Fibroblast of skin of scalp (primary cell): ENCODE results near the gene PTGES3L.
A peak's percentile ranks its signal among the peaks of the same experiment; 100 is the strongest.
"Not testable (repeated sequence)": the region's sequence is repeated elsewhere in the genome, so short reads cannot be mapped to it uniquely, and the experiment has no call there.

Experiments
- DNase-seq: peaks from one replicate; pipeline ENCODE4 v3.0.0-alpha.2; 2013

PTGES3L gene

DNA sequence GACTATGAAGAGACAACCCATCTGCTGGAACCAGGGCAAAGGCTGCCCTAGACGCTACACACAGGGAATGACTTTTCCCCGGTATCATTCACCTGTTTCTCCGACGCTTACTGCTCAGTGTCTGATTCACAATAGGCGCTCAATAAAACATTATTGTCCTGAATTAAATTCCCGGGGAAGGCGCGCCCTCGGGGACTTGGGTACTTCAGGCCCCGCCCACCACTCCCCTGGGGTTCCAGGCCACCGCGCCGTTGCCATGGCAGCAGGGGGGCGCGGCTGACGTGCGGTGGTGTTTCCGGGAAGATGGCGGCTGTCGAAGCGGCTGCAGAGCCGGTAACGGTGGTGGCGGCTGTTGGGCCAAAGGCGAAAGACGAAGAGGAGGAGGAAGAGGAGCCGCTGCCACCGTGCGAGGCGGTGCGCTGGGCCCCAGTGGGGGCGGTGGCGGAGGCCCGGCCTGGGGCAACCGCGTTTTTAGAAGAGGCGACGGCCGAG, 440 bp upstream of the PTGES3L start, which contains the start of gene RUNDC1:
Gene RUNDC1, plus strand, starts transcription at position 292 of the 492 bp plus-strand sequence. Its CDS starts 12 bp downstream, at position 304.
- DNase-seq: peak; percentile 89

DNA sequence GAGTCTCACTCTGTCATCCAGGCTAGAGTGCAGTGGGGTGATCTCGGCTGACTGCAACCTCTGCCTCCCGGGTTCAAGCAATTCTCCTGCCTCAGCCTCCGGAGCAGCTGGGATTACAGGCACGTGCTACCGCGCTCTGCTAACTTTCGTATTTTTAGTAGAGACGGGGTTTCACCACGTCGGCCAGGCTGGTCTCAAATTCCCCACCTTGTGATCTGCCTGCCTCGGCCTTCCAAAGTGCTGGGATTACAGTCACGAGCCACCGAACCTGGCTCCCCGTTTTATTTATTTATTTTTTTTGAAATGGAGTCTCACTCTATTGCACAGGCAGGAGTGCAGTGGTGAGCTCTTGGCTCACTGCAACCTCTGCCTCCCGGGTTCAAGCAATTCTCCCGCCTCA, 4.2 kb downstream of the PTGES3L start:
- DNase-seq: not testable (repeated sequence)

DNA sequence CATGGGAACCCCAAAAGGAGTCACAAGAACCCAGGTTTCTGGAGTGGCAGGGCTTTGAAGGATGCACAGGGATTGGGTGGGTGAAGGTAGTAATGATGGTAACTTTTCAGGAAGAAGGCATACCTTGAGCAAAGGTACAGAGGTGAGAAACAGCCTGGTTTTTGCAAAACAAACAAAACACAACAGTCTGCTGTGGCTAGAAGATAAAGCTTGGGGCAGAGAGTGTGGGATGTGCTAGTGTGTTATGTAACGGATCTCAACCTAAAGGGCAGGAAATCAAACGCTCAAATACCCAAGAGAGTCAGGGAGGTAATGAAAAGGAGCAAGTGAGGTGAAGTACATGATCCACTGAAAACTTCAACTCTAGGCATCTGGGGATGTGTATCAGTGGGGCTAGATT, 4.6 kb downstream of the PTGES3L start:
- DNase-seq: no peak

GRCh38 chr17:42973323-42973722, 6.6 kb downstream of the PTGES3L start:
- DNase-seq: not testable (repeated sequence)

DNA sequence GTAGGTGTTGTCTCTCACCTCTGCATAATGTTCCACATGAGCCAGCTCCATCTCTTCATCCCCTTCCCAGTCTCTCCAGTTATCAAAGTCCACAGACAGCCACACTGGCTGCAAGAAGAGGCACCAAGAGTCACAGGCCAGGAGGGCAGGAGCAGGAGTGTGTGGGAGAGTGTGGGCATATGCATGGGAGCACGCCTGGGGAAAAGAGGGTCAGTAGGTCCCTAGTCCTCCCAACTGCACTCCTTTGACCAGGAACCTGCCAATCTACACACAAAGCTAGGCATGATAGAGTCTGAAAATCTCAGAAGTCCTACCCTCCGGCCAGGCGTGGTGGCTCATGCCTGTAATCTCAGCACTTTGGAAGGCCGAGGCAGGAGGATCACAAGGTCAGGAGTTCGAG, 8.3 kb downstream of the PTGES3L start:
- DNase-seq: no peak

DNA sequence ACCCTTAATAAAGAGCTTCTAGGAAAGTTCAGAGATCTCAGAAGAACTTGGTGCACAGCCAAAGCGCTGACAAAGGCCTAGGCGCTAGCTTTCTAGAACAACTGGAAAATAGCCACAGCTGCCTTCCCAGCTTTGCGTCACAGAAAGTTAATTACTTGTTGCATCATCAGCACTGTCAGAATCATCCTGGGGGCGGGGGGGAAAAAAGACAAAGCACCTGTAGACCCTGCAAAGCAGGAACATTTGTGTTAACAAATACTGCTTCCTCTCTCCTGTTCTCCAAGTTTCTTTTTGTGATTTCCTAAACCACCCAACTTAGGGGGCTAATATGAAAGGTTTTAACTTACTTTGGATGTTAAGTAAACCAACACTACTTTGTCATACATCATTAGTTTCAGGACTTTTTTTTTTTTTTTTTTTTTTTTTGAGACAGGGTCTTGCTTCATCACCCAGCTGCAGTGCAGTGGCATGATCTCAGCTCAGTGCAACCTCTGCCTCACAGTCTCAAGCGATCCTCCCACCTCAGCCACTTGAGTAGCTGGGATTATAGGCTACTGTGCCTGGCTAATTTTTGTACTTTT, 10.8 kb downstream of the PTGES3L start:
- no peak for DNase-seq

DNA sequence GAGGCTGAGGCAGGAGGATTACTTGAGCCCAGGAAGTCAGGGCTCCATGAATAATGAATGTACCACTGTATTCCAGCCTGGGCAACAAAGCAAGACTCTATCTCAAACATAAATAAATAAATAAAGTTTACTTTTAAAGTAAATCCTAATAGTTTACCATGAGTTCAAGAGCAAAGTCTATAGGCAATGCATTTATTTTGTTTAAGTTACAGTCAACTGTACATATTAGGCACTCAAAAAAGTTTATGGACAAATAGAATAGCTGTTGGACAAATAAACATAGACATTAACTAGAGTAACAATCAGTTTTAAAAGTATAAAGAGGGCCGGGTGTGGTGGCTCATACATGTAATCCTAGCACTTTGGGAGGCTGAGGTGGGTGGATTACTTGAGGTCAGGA, 12.0 kb downstream of the PTGES3L start:
- no peak for DNase-seq

- peak; percentile 92 for DNase-seq
Measured at GRCh38 chr17:42964161-42964932, 15.5 kb downstream of the PTGES3L start, which contains the start of gene AARSD1. Gene AARSD1 (minus strand): TSS chr17:42964454. CDS start chr17:42964440, 14 bp downstream.

GRCh38 chr17:42953669-42954068, 26.2 kb downstream of the PTGES3L start:
- DNase-seq: no peak

- no peak for DNase-seq
Measured at GRCh38 chr17:42950044-42950783, 29.7 kb downstream of the PTGES3L start.

DNA sequence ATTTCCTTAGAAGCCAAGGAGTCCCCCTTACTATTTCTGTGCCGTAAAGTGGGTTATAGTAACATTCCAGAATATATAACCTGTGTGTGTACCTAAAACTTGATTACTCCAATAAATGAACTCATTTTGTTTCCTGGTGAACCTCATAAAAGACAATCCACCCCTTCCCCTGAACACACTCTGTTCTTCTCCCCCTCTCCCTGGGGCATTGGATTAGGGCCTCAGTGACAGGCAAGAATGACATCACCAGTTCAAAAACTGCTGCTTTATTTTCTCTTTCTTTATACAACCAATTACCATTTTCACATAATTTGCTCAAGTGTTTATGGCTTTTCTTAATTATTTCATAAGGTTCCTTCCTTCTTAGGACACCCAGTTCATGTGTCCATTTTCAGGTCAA, 33.1 kb downstream of the PTGES3L start:
- no peak for DNase-seq

GRCh38 chr17:42944211-42944610, 35.7 kb downstream of the PTGES3L start:
- no peak for DNase-seq

DNA sequence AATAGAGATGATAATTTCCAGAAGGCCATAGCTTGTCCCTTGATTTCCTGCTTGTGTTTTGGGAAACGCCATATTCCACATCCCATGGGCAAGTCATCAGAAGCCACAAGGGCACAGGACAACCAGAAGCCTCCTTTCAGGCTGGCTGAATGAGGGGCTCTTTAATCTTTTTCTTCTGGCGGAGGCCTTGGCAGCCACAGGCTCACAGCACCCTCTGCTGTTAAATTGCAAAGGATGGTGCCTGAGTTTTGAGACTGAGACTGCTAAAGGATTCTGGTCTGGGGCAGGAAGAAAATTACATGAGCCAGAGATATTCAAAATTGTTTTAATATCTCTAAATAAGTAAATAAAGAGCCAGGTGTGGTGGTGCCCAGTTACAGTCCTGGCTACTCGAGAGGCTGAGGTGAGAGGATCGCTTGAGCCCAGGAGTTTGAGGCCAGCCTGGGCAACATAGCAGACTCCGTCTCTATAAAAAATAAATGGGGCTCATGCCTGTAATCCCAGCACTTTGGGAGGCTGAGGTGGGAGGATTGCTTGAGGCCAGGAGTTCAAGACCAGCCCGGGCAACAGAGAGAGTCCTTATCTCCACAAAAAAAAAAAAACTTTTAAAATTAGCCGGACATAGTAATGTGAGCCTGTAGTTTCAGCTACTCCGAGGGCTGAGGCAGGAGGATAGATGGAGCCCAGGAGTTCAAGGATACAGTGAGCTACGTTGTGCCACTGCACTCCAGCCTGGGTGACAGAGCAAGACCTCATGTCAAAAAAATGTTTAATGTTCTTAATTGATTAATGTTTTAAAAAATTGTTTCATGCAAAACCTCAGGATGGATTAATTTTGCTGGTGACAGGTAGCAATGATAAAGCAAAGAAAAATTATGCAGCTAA, 41.9 kb downstream of the PTGES3L start:
- peak; percentile 63 for DNase-seq

DNA sequence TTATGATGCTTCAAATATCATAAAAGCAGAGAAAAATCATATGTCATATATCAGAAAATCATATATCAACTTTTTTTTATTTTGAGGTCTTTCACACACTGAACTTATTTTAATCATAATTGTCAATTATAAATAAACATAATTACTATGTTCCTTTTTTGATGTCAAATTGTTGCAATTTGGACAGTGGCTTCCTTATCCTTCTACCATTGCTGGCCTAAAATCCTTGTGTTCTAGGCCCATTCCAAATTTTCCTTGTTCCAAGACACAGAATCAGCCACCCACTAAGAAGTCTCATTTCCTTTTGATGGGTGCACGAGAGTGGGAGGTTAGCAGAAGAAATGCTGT, 50.4 kb downstream of the PTGES3L start:
- no peak for DNase-seq

- DNase-seq: peak; percentile 70
Measured at GRCh38 chr17:42928714-42929496, 51.0 kb downstream of the PTGES3L start.

DNA sequence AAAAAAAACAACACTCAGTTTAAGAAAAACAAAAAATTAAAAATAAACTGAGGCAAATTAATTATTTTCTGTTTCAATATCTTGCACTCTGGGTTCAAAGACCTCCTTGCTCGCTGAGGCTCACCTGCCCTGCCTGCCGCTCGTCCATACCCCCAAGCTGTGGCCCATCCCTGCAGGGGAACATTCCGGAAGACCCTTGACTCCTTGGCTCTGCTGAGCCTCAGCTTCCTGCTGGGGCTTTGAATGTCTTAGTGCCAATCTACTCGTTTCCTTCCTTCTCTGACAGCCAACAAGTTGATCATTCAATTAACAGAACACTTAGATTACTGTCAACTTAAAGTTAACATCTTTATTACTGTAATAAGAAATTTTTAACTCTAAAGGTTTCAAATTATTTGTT, 55.0 kb downstream of the PTGES3L start:
- no peak for DNase-seq

GRCh38 chr17:42923472-42923871, 56.4 kb downstream of the PTGES3L start:
- not testable (repeated sequence) for DNase-seq

DNA sequence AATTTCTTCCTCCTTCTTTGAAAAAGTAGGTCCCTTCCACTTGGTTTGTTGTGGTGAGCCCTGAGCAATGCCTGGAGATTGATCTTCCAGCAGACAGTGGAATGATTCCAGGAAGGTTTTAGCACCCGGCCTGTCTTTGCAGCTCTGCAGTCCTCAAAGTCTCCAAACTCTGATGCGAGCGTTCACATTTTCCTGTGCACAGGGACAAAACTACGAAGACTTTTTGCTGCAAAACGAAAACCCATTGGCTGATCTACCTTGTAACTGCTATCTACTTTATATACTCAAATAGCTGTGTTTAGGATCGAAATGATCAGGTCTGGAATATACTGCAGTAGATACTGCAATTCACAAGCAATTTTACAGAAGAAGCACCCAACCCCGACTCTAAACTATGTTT, 57.6 kb downstream of the PTGES3L start:
- no peak for DNase-seq

GRCh38 chr17:42920922-42921321, 59.0 kb downstream of the PTGES3L start:
- DNase-seq: no peak

DNA sequence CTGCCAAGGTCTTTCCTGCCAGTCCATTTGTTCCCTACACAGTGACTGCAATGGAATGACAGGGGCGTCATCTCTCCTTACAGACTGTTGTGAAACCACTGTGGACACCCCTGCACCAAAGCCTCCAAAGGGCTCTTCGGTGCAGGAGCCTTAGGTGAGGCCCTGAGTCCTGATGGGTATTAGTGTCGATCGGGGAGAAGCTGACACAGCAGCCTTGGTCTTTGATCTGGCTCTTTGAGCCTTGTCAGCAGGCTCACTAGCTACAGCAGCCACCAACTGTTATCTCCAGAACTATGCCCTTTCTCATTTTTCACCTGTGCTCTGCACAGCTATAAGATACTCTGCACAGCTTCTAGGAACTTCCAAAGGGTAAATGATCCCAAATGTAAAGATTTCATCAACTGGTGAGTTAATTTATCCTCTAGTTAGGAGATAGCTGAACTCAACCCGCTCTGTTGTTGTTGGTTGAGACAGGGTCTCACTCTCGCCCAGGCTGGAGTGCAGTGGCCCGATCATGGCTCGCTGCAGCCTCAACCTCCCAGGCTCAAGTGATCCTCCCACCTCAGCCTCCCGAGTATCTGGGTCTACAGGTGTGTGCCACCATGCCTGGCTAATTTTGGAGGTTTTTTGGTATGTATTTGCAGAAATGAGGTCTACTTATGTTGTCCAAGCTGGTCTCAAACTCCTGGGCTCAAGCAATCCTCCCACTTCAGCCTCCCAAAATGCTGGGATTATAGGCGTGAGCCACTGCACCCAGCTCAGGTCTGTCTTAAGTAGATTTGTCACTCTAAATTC, 59.6 kb downstream of the PTGES3L start:
- no peak for DNase-seq
